Thoracic aorta (tissue), 2 donors: ENCODE results near the gene SSTR3. TPM values are rescaled to one million over a fixed set of nuclear protein-coding genes. Genes with fewer than 3 reads are reported as not detected.
"Not testable (repeated sequence)": the region's sequence is repeated elsewhere in the genome, so short reads cannot be mapped to it uniquely, and the experiment has no call there.

Experiments used
- ATAC-seq: fragments of 150-250 bp; one replicate; pipeline ENCODE4 v1.8.0; 2017; ENCODE audit warnings: low read depth; ENCODE audit not compliant: insufficient number of reproducible peaks, low FRiP score
- DNase-seq: peaks from one replicate; pipeline ENCODE4 v3.0.0-alpha.2; 2020; ENCODE audit warnings: low spot score
- H3K27ac ChIP-seq, 2 donors: fragments of 200-600 bp; sonication (generic); 1 replicate in 1 of 2; 2 replicates in 1 of 2; pipeline ENCODE4 v1.5.1; 2016; ENCODE audit warnings: mild to moderate bottlenecking in 2 of 2, moderate library complexity in 2 of 2
- H3K27me3 ChIP-seq: fragments of 200-600 bp; sonication (generic); replicated peaks from 2 replicates; pipeline ENCODE4 v1.6.0; 2016; ENCODE audit warnings: mild to moderate bottlenecking; ENCODE audit not compliant: insufficient read depth
- H3K36me3 ChIP-seq: fragments of 200-600 bp; sonication (generic); one replicate; pipeline ENCODE4 v1.5.1; 2016
- H3K4me1 ChIP-seq, 2 donors: fragments of 200-600 bp; sonication (generic); 1 replicate in 1 of 2; 2 replicates in 1 of 2; pipeline versions ENCODE4 v1.5.1 to v1.6.0; 2016; ENCODE audit warnings: low read depth in 2 of 2, mild to moderate bottlenecking in 1 of 2; ENCODE audit not compliant: control insufficient read depth in 1 of 2
- H3K4me3 ChIP-seq: fragments of 200-600 bp; sonication (generic); 2 replicates; pipeline ENCODE4 v1.5.1; 2016; ENCODE audit warnings: mild to moderate bottlenecking
- H3K9me3 ChIP-seq: fragments of 200-600 bp; sonication (generic); 2 replicates; pipeline ENCODE4 v1.5.1; 2016
- total RNA-seq, 2 donors: library from RNA; depleted of rRNA; stranded (reverse); fragments of >200 nt; gene quantifications; one replicate each; pipeline versions ENCODE4 v1.1.0 to v1.2.3, GENCODE V29; 2016
- TF ChIP-seq, protein P1 (sequence below): fragments of 200-600 bp; sonication (generic); IDR thresholded peaks from one replicate; pipeline ENCODE4 v1.5.1; 2019; ENCODE audit warnings: antibody characterized with exemption

The SSTR3 gene
- total RNA-seq, 2 donors from 2014 or later: not detected

DNA sequence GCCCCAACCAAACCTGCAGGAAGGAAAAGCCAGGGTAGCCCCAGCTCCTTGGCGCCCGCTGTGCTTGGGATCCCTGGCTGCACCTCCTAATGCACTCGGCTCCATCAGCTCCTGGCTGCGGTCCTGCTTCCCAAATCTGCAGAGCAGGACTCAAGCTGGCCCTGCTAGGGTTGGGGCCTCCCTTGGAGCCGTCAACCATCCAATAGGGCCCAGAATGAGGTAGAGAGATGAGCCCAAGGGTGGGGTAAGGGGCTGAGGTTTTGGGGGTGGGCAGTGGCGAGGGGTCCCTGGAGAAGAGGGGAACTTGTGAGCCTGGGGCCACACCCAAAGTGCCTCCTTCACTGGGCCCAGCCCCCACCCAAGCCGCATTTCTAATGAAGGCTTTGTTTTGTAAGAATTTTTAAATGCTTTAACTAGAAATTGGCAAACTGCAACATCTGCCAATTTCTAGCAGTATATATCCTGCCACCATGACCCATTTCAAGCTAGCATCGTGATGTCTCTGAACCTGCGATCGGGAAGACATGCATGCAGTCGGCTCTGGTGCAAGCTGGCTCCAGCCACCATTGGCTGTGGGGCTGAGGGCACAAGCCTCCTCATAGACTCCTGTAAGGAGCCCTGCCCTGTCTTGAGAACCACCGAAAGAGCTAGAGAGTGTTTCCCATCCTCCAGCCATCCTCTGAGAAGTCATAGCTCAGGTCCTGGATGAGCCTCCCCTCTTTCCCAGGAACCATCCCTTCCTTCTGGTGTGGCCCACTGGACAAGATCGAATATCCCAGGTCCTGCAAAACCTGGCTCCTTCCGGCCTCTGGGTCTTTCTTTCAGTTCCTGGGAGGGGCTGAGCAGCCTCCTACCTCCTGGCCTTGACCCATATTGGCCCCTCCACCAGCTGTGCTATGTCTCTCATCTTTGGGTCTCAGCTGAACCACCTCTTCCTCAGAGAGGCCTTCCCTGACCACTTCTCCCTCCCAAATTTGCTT is 39.7 kb downstream of the SSTR3 start:
- TF ChIP-seq, protein P1, sequence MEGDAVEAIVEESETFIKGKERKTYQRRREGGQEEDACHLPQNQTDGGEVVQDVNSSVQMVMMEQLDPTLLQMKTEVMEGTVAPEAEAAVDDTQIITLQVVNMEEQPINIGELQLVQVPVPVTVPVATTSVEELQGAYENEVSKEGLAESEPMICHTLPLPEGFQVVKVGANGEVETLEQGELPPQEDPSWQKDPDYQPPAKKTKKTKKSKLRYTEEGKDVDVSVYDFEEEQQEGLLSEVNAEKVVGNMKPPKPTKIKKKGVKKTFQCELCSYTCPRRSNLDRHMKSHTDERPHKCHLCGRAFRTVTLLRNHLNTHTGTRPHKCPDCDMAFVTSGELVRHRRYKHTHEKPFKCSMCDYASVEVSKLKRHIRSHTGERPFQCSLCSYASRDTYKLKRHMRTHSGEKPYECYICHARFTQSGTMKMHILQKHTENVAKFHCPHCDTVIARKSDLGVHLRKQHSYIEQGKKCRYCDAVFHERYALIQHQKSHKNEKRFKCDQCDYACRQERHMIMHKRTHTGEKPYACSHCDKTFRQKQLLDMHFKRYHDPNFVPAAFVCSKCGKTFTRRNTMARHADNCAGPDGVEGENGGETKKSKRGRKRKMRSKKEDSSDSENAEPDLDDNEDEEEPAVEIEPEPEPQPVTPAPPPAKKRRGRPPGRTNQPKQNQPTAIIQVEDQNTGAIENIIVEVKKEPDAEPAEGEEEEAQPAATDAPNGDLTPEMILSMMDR: no peak
- peaks cover 13 to 24% of the 10 kb centered on the region in 2 donors for H3K4me1 ChIP-seq
- ATAC-seq (no peak), DNase-seq (no peak)
- H3K27ac ChIP-seq: no peak overlapping the region
- no peaks in the 10 kb centered on the region for H3K9me3 ChIP-seq
- no peaks in the 10 kb centered on the region for H3K27me3 ChIP-seq
- H3K4me3 ChIP-seq: no peak overlapping the region
- H3K36me3 ChIP-seq: no peaks in the 10 kb centered on the region

- no peak for DNase-seq
- ATAC-seq: no peak
- no peaks in the 10 kb centered on the region for H3K36me3 ChIP-seq
- peaks cover 13 to 23% of the 10 kb centered on the region in 2 donors for H3K4me1 ChIP-seq
- H3K27ac ChIP-seq: no peak overlapping the region
- no peak overlapping the region for H3K4me3 ChIP-seq
- H3K27me3 ChIP-seq: no peaks in the 10 kb centered on the region
- TF ChIP-seq, protein P1: no peak
- no peaks in the 10 kb centered on the region for H3K9me3 ChIP-seq
These were observed 40.6 kb downstream of the SSTR3 start for GRCh38 chr22:37171662-37172061.

GRCh38 chr22:37170689-37171405 is 41.4 kb downstream of the SSTR3 start:
- not testable (repeated sequence) for H3K9me3 ChIP-seq, H3K27ac ChIP-seq, DNase-seq, H3K4me3 ChIP-seq, ATAC-seq, H3K36me3 ChIP-seq, H3K27me3 ChIP-seq
- H3K4me1 ChIP-seq: peaks cover 5 to 16% of the 10 kb centered on the region in 2 donors

- Histone ChIP-seq H3K4me1 (peaks cover 4 to 14% of the 10 kb centered on the region in 2 donors), H3K27ac (no peak overlapping the region), H3K36me3 (no peaks in the 10 kb centered on the region), H3K9me3 (no peaks in the 10 kb centered on the region), H3K4me3 (no peak overlapping the region), H3K27me3 (no peaks in the 10 kb centered on the region)
- TF ChIP-seq, protein P1: no peak
- no peak for ATAC-seq
- no peak for DNase-seq
These were observed 42.2 kb downstream of the SSTR3 start for GRCh38 chr22:37169947-37170688.

GRCh38 chr22:37169406-37169805 is 42.9 kb downstream of the SSTR3 start:
- no peaks in the 10 kb centered on the region for H3K27me3 ChIP-seq

More at GRCh38 chr22:37169406-37169805, 42.9 kb downstream of the SSTR3 start:
- H3K9me3 ChIP-seq: no peaks in the 10 kb centered on the region
- no peak overlapping the region for H3K4me3 ChIP-seq
- DNase-seq: no peak
- no peak overlapping the region for H3K27ac ChIP-seq
- peaks cover 4 to 14% of the 10 kb centered on the region in 2 donors for H3K4me1 ChIP-seq
- H3K36me3 ChIP-seq: no peaks in the 10 kb centered on the region
- TF ChIP-seq, protein P1: no peak
- no peak for ATAC-seq
